ENCODE results near the gene DYNLT2B. TPM values are rescaled to one million over a fixed set of nuclear protein-coding genes. Genes with fewer than 3 reads are reported as not detected.

Gene DYNLT2B
- total RNA-seq, 4 donors from 2014 or later: 2.4 to 4.4 (median 3.7) TPM; not detected in 1

- 67 to 84% methylated on average over 1 to 3 of the region's 3 CpGs for WGBS, 2 donors (ENCODE audit: low coverage in 1 of 2)
- Histone ChIP-seq H3K9me3 (no peaks in the 10 kb centered on the region), H3K27ac (no peak overlapping the region), H3K27me3 (no peaks in the 10 kb centered on the region), H3K4me1 (peaks cover 13 to 54% (median 27%) of the 10 kb centered on the region in 4 donors), H3K36me3 (no peaks in the 10 kb centered on the region), H3K4me3 (no peak overlapping the region)
- intact Hi-C loops (cut with DNase I; ENCODE audit: low total_unique reads): no loop called here
- DNase-seq: no peak
- in situ Hi-C loops (cut with MboI; ENCODE audit: low pct_ligation_motif_present in 1 of 4, low pct_unique_long_range_greater_than_20kb in 1 of 4, low sequenced_read_pairs in 3 of 4): no loop called here
- TF ChIP-seq POLR2AphosphoS5 (IDR thresholded peaks at IDR 0.05) (no peak), POLR2A (IDR thresholded peaks at IDR 0.05) (no peak), CTCF (IDR thresholded peaks at IDR 0.05) (no peak), EP300 (IDR thresholded peaks at IDR 0.05; ENCODE audit: low read depth) (no peak)
Observed at GRCh38 chr3:196284396-196284795, 33.6 kb downstream of the DYNLT2B start.

DNA sequence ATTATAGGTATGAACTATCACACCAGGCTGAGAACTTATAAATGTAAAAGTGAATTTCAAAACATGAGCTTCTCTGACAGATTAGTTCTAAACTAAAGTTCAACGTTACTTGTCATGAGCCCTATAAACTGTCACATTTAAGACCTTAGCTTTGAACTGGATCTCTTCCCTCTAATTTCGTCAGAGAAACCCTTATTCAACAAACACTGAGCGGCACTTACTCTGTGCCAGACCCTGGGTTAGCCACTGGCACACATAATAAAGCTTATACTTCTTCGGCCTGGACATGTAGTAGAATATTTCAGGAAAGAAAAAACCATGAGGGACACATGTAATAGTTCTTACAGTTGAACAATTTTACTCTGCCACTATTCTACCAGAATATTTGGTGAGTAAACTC lies 36.1 kb downstream of the DYNLT2B start:
- no peak for DNase-seq
- Histone ChIP-seq H3K36me3 (no peaks in the 10 kb centered on the region), H3K4me1 (peaks cover 15 to 67% (median 30%) of the 10 kb centered on the region in 4 donors), H3K27ac (no peak overlapping the region), H3K4me3 (no peak overlapping the region), H3K9me3 (no peaks in the 10 kb centered on the region), H3K27me3 (no peaks in the 10 kb centered on the region)
- TF ChIP-seq POLR2A (IDR thresholded peaks at IDR 0.05): no peak
- in situ Hi-C loops (cut with MboI; ENCODE audit: low pct_ligation_motif_present in 1 of 4, low pct_unique_long_range_greater_than_20kb in 1 of 4, low sequenced_read_pairs in 3 of 4) (no loop called here), intact Hi-C loops (cut with DNase I; ENCODE audit: low total_unique reads) (no loop called here)
- WGBS, 2 donors (ENCODE audit: low coverage in 1 of 2): 73 to 75% methylated on average over 4 of the region's 4 CpGs

DNA sequence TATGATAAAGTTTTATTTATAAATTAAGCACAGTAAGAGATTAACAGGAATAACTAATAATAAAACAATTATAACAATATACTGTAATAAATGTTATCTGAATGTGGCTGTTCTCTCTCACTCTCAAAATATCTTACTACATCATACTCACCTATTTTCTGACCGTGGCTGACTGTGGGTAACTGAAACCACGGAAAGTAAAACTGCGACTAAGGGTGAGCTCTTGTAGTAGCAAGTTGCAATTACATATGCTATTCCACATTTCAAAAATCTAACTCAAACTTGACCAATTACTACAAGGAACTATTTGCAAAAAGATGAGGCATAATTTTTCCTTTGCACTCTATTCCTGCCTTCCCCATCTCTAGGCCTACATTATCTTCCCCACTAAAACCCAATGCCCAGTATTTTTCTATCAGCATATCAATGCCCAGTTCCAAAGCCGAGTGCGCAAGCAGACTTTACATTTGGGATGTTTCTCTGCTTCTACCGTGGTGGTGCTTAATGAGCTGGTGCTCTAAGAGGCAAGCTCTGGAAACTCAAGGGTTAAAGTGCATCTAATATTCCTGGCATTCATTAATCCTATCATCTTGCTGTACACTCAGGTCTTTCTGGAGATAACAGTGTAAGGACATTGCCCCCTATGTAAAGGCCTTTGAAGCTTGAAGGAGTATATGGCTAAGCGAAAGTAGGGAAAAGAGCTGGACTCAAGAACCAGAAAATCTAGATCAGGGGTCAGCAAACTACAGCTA lies 37.2 kb downstream of the DYNLT2B start:
- Histone ChIP-seq H3K9me3 (no peaks in the 10 kb centered on the region), H3K4me3 (no peak overlapping the region), H3K27ac (peak overlapping the region; percentile 30 to 68 (median 38)), H3K36me3 (no peaks in the 10 kb centered on the region), H3K27me3 (no peaks in the 10 kb centered on the region), H3K4me1 (peaks cover 6 to 56% (median 22%) of the 10 kb centered on the region in 4 donors)
- 62% methylated on average over 7 of the region's 7 CpGs for WGBS, 2 donors (ENCODE audit: low coverage in 1 of 2)
- DNase-seq: no peak
- in situ Hi-C loops (cut with MboI; ENCODE audit: low pct_ligation_motif_present in 1 of 4, low pct_unique_long_range_greater_than_20kb in 1 of 4, low sequenced_read_pairs in 3 of 4) (no loop called here), intact Hi-C loops (cut with DNase I; ENCODE audit: low total_unique reads) (no loop called here)
- no peak for TF ChIP-seq POLR2AphosphoS5 (IDR thresholded peaks at IDR 0.05)
- TF ChIP-seq CTCF (IDR thresholded peaks at IDR 0.05): no peak
- no peak for TF ChIP-seq EP300 (IDR thresholded peaks at IDR 0.05; ENCODE audit: low read depth)
- TF ChIP-seq POLR2A (IDR thresholded peaks at IDR 0.05): no peak

DNA sequence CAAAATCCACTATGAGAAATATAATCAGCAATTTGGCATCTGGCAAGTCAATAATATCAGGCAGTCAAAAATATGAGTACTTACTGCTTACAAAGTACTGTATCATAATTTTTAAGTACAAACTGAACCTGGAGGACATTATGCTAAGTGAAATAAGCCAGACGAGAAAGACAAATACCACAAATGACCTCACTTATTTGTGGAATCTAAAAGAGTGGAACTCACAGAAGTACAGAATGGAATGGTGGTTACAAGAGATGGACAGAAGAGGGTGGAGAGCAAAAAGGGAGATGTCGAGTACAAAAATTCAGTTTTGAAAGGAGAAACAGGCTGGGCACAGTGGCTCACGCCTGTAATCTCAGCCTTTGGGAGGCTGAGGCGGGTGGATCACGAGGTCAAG lies 42.9 kb downstream of the DYNLT2B start:
- Histone ChIP-seq H3K4me1 (peaks cover 3 to 25% (median 9%) of the 10 kb centered on the region in 4 donors), H3K9me3 (no peaks in the 10 kb centered on the region), H3K27me3 (no peaks in the 10 kb centered on the region), H3K4me3 (no peak overlapping the region), H3K27ac (no peak overlapping the region), H3K36me3 (peaks cover 0 to 6% (median 2%) of the 10 kb centered on the region in 4 donors)
- no peak for DNase-seq
- intact Hi-C loops (cut with DNase I; ENCODE audit: low total_unique reads): no loop called here
- TF ChIP-seq POLR2AphosphoS5 (IDR thresholded peaks at IDR 0.05) (no peak), CTCF (IDR thresholded peaks at IDR 0.05) (no peak), EP300 (IDR thresholded peaks at IDR 0.05; ENCODE audit: low read depth) (no peak), POLR2A (IDR thresholded peaks at IDR 0.05) (no peak)
- WGBS, 2 donors (ENCODE audit: low coverage in 1 of 2): 92% methylated on average over 4 to 5 of the region's 5 CpGs
- in situ Hi-C loops (cut with MboI; ENCODE audit: low pct_ligation_motif_present in 1 of 4, low pct_unique_long_range_greater_than_20kb in 1 of 4, low sequenced_read_pairs in 3 of 4): no loop called here

Measured in transverse colon (tissue), 4 donors.